HepG2 (cell line): ENCODE measurements around the gene USP5. TPM values are rescaled to one million over a fixed set of nuclear protein-coding genes. Genes with fewer than 3 reads are reported as not detected.

Experiments used
- ETV5 ChIP-seq: IDR thresholded peaks from 2 replicates; pipeline ENCODE4 v1.6.1; 2018; ENCODE audit warnings: missing biosample characterization, missing genetic modification reagents, inconsistent platforms, borderline replicate concordance
- HBP1 ChIP-seq: IDR thresholded peaks from 2 replicates; pipeline ENCODE4 v1.6.1; 2016; ENCODE audit warnings: low read depth, control low read depth
- IKZF5 ChIP-seq: IDR thresholded peaks from 2 replicates; pipeline ENCODE4 v1.6.1; 2018; ENCODE audit warnings: missing genetic modification reagents, mild to moderate bottlenecking, missing compliant biosample characterization
- IRF2 ChIP-seq: IDR thresholded peaks from 2 replicates; pipeline ENCODE4 v1.6.1; 2018; ENCODE audit warnings: missing genetic modification reagents, missing compliant biosample characterization
- MXI1 ChIP-seq: IDR thresholded peaks from 3 replicates; pipeline ENCODE4 v1.6.1; 2012; ENCODE audit warnings: low read depth, low read length, inconsistent platforms, borderline replicate concordance
- NFE2 ChIP-seq: sonication (generic); formaldehyde crosslinking; IDR thresholded peaks from 2 replicates; pipeline ENCODE4 v1.4.0; 2020; ENCODE audit warnings: missing genetic modification reagents
- NFIB ChIP-seq: sonication (generic); formaldehyde crosslinking; IDR thresholded peaks from 2 replicates; pipeline ENCODE4 v1.9.0; 2021; ENCODE audit warnings: missing genetic modification reagents, mild to moderate bottlenecking, borderline replicate concordance
- NONO ChIP-seq, 2 experiments: fragments of 450-650 bp in 1 of 2; sonication (generic) in 1 of 2; formaldehyde crosslinking in 1 of 2; IDR thresholded peaks in 1 of 2; conservative IDR thresholded peaks in 1 of 2; 2 replicates each; pipeline versions ENCODE4 v1.6.1 to v1.8.0; 2017 to 2022; ENCODE audit warnings: mild to moderate bottlenecking in 1 of 2, missing genetic modification reagents in 1 of 2, moderate library complexity in 1 of 2
- NR2C2 ChIP-seq: sonication (generic); formaldehyde crosslinking; IDR thresholded peaks from 2 replicates; pipeline ENCODE4 v1.4.0; 2020; ENCODE audit warnings: missing genetic modification reagents, mild to moderate bottlenecking, moderate library complexity, borderline replicate concordance
- PLRG1 ChIP-seq: fragments of 450-650 bp; conservative IDR thresholded peaks from 2 replicates; pipeline ENCODE4 v1.6.1; 2016
- RBFOX2 ChIP-seq: fragments of 200-400 bp; formaldehyde crosslinking; IDR thresholded peaks from 2 replicates; pipeline ENCODE4 v1.6.1; 2017; ENCODE audit warnings: low read depth, mild to moderate bottlenecking, low read length
- ZBTB2 ChIP-seq: sonication (generic); formaldehyde crosslinking; IDR thresholded peaks from 2 replicates; pipeline ENCODE4 v1.8.0; 2022; ENCODE audit warnings: low read depth, missing genetic modification reagents
- ZHX2 ChIP-seq, 2 experiments: sonication (generic) in 1 of 2; formaldehyde crosslinking in 1 of 2; IDR thresholded peaks; 2 replicates each; pipeline versions ENCODE4 v1.6.1 to v1.9.0; 2014 to 2022; ENCODE audit warnings: antibody characterized with exemption in 1 of 2, borderline replicate concordance in 1 of 2, inconsistent platforms in 1 of 2, low read depth in 1 of 2, missing genetic modification reagents in 1 of 2
- ZNF160 ChIP-seq: sonication (generic); formaldehyde crosslinking; IDR thresholded peaks from 2 replicates; pipeline ENCODE4 v1.8.0; 2022; ENCODE audit warnings: mild to moderate bottlenecking, inconsistent platforms, missing genetic modification reagents
- ZNF30 ChIP-seq: sonication (generic); formaldehyde crosslinking; IDR thresholded peaks from 2 replicates; pipeline ENCODE4 v1.5.0; 2020; ENCODE audit warnings: mild to moderate bottlenecking, missing genetic modification reagents
- ZNF768 ChIP-seq: sonication (generic); formaldehyde crosslinking; IDR thresholded peaks from 2 replicates; pipeline ENCODE4 v1.4.0; 2020; ENCODE audit warnings: missing genetic modification reagents
- ZNF775 ChIP-seq: sonication (generic); formaldehyde crosslinking; IDR thresholded peaks from 2 replicates; pipeline ENCODE4 v1.4.0; 2020; ENCODE audit warnings: missing genetic modification reagents, mild to moderate bottlenecking, moderate library complexity, borderline replicate concordance
- ZNF790 ChIP-seq: sonication (generic); formaldehyde crosslinking; IDR thresholded peaks from 2 replicates; pipeline ENCODE4 v1.8.0; 2022; ENCODE audit warnings: missing genetic modification reagents, mild to moderate bottlenecking, borderline replicate concordance
- ZSCAN12 ChIP-seq: sonication (generic); formaldehyde crosslinking; IDR thresholded peaks from 2 replicates; pipeline ENCODE4 v1.9.0; 2021; ENCODE audit warnings: mild to moderate bottlenecking, missing genetic modification reagents
- polyA plus RNA-seq, 8 experiments: library from polyadenylated mRNA; depleted of rRNA in 3 of 8; stranded (reverse) in 7 of 8; unstranded in 1 of 8; fragments of >200 nt; fragmentation: Illumina TruSeq in 4 of 8; extraction: Trizol in 4 of 8; gene quantifications; 2 replicates each; pipeline versions ENCODE4 v1.2.1 to v1.2.3, GENCODE V29; 2011 to 2016; ENCODE audit warnings: low read depth in 4 of 8, missing spikeins in 1 of 8, mixed read lengths in 1 of 8; ENCODE audit not compliant: insufficient read depth in 1 of 8
- total RNA-seq, 5 experiments: library from RNA; depleted of rRNA; stranded (reverse); fragments of >200 nt; fragmentation: Illumina TruSeq; extraction: Trizol; gene quantifications; 2 replicates each; pipeline ENCODE4 v1.2.3, GENCODE V29; 2016; ENCODE audit warnings: low read depth in 1 of 5

USP5 gene
- total and polyA plus RNA-seq, 2 of the 13 experiments (the other 11 are each of a cell fraction or from before 2014, with no cell fraction given): 39.6 to 56.0 TPM

- TF ChIP-seq ZHX2 (IDR thresholded peaks at IDR 0.05; ENCODE audit: low read depth) (peak; percentile 76), ZHX2 (CRISPR knock-in tag; IDR thresholded peaks at IDR 0.05; ENCODE audit: borderline replicate concordance) (no peak), IKZF5 (CRISPR knock-in tag) (no peak; the same call in 1 of the 2 replicates), MXI1 (peak; percentile 83; the same call in 2 of the 3 replicates), NONO (IDR thresholded peaks at IDR 0.05) (no peak), NONO (CRISPR knock-in tag; conservative IDR thresholded peaks at IDR 0.05) (peak; percentile 72), HBP1 (0 out of 2 replicates have a peak, but pooled peaks have one; percentile 39), NFIB (CRISPR knock-in tag) (no peak), ZNF160 (CRISPR knock-in tag) (no peak; the same call in 1 of the 2 replicates), IRF2 (CRISPR knock-in tag) (peak; percentile 96), ZBTB2 (peak; percentile 47; the same call in 1 of the 2 replicates), ZNF775 (CRISPR knock-in tag) (no peak; the same call in 1 of the 2 replicates), NFE2 (CRISPR knock-in tag) (no peak), PLRG1 (no peak), ZNF790 (CRISPR knock-in tag) (no peak), ZNF768 (CRISPR knock-in tag) (no peak), ZSCAN12 (CRISPR knock-in tag) (no peak), RBFOX2 (peak; percentile 85), NR2C2 (CRISPR knock-in tag) (peak; percentile 98), ETV5 (CRISPR knock-in tag) (peak; percentile 33; the same call in 1 of the 2 replicates), ZNF30 (CRISPR knock-in tag) (no peak)
These were observed at the start of gene USP5 (continued) for GRCh38 chr12:6851921-6852650.
